HG03342 (cell line): Measurements from ENCODE around the gene ZMYM2.
"Not testable (repeated sequence)": the region's sequence is repeated elsewhere in the genome, so short reads cannot be mapped to it uniquely, and the experiment has no call there.

Experiments used
- ATAC-seq: cut with Tn5 transposase; IDR thresholded peaks from one replicate; pipeline ENCODE4 v1.9.1; 2021; ENCODE audit warnings: mild to moderate bottlenecking, moderate library complexity; ENCODE audit not compliant: unreplicated experiment

The ZMYM2 gene

DNA sequence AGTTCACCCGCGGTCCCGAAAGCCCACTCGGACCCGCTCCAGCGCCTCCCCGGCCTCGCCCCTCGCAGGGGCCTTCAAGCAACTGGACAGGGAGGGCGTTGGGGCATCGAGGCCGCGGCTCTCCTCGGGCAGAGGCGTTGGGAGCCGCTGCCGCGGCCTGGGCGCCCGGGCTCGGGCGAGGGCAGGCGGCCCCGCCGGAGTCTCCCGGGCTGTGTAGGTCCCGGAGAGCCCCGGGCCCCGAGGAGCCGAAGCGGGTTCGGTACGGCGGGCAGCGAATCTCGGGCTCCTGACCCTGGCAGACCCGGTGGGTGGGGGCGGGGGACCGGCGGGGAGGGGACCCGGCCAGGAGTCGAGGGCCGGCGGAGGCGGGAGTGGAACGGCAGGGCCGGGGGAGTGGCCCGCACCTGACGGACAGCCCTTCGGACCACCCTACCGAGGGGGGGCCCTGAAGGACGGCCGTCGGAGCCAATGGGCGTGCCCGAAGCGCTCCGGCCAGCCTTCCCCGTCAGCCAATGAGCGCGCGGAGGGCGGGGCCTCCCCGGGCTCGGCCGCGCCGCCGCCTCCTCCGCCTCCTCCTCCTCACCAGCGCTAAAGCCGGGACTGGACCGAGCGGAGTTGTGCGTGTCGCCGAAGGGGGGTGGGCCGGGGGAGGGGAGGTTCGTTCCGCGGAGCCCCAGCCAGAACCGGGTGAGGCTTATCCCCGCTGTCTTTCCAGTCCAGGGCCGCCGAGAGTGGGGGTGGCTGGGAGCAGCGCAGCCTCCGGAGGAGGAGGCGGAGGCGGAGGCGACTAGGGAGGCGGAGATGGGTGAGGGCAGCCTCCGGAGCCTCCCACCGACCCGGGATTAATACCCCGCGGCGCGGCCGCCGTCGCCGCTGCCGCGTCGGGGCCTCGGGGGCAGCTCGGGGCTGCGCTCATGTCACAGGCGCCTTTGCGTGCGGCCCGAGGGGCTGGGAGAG is at the start of gene ZMYM2:
Gene ZMYM2 (plus strand): TSS at position 573 of the 957 bp plus-strand sequence. CDS start 34,346 bp downstream, outside the sequence.
- peak; percentile 80 for ATAC-seq

DNA sequence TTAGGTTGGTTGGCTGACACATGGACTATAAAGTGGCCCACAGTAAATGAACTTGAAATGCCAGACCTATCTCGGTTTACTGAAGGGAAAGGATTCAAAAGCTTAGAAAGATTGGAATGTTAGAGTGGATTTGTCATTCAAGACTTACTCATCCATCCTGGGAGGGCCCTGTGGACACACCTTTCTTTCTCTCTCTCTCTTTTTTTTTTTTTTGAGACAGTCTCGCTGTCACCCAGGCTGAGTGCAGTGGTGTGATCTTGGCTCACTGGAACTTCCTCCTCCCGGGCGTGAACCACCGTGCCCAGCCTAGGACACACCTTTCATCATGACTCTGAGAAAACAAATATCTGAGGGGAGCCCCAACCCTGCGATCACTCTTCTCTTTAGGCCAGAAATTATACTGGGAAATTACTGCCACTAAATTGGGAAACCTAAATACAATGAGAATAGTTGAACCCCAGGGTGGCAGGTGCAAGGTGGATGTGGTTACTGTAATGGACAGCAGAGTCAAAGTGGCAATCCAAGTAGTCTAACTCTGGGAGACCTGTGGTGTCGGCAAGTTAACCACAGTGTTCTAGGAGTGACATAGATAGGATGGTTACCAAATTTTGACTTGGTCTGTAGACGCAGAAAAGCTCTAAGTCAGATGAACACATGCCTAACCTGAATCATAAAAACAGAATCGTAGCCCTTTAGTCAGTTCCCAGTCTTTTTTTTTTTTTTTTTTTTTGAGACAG is 48.0 kb upstream of the ZMYM2 start:
- no peak for ATAC-seq

DNA sequence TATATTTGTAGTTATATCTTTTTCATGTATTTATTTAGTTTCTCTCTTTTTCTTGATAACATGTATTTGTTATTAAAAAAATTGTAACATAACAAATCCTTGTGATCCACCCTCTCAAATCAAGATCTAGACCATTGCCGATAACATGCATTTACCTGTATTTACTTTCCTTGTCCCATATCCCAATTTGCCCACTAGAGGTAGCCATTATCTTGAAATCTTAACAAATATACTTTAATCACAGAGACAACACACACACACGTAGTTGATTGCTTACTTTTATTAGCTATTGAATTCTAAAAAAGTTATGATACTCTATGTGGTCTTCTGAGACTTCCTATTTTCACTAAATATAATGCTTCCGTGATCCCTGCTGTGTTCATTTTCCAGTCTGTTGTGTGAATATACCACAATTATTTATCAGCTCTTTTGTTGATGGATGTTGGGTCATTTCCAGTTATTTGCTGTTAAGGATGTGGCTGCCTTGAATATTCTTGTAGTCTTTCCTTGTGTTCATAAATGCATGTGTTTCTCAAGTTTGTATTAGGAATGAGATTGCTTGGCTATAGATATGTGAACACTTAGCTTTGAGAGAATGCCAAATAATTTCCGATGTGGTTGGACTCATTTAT is 31.3 kb upstream of the ZMYM2 start:
- no peak for ATAC-seq

DNA sequence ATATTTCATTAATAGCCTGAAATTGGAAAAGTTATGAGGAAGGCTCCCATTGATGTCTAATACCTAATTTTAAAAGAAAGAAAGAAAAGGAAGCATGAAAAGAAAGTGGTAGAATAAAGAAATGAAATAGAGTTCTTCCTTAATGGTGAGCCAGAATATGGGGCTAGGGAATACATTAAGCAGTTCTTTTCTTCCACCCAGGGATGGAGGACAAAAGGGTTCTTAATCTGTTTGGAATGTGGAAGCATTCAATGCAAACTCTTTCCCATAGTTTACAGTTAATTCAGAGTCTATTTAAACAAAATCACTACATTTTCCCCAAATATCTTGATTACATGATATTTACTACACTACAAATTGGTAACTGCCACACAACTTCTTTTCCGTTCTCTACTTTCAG is 18.4 kb upstream of the ZMYM2 start:
- no peak for ATAC-seq

DNA sequence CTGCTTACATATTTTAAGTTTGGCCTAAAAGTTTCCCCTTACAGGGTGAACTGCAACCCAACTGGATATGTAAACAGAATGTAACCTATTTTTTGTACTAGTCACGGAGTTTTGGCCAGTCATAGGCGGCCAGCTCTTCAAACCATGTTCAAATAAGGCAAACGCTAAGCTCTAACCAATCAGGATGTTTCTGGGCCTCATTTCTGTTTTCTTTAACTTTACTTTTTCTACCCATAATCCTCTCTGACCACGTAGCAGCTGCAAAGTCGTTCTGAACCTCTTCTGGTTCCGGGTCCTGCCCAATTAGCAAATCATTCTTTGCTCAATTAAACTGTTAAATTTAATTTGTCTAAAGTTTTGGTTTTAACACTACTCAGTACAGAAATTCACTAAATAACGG is 8.2 kb upstream of the ZMYM2 start:
- no peak for ATAC-seq

DNA sequence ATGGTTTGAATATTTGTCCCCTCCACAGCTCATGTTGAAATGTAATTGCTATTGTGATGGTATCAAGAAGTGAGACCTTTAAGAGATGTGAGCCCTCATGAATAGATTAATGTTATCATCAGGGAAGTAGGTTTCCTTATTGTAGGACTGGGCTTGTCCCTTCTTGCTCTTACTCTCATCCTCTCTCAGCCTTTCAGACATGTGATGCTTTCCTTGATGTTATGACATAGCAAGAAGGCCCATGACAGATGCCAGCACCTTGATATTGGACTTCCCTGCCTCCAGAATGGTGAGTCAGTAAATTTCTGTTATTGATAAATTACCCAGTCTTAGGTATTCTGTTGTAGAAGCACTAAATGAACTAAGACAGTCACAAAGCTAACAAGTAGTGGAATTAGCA is 5.7 kb upstream of the ZMYM2 start:
- no peak for ATAC-seq

DNA sequence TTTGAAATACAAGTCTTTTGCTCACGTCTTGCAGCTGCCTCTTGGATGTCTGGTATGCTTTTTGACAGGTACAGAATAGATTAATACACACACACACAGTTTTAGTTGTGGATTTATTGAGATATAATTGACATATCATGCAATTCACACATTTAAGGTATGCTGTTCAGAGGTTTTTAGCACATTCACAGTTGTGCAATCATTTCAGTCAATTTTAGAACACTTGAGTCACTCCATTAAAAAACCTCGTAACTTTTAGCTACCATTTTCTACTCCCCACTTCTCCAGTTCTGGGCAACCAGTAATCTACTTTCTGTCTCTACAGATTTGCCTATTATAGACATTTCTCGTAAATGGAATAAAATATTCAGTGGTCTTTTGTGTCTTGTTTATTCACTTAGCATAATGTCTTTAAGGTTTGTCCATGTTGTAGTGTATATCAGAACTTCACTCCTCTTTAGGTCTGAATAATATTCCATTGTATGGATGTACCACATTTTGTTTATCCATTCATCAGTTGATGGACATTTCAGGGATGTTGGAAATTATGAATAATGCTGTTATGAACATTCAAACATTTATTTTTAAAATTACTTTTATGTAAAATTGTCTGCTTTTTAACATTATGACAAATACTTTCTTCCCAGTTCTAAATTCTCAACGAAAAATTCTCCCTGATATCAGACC is 2.5 kb upstream of the ZMYM2 start:
- ATAC-seq: no peak

DNA sequence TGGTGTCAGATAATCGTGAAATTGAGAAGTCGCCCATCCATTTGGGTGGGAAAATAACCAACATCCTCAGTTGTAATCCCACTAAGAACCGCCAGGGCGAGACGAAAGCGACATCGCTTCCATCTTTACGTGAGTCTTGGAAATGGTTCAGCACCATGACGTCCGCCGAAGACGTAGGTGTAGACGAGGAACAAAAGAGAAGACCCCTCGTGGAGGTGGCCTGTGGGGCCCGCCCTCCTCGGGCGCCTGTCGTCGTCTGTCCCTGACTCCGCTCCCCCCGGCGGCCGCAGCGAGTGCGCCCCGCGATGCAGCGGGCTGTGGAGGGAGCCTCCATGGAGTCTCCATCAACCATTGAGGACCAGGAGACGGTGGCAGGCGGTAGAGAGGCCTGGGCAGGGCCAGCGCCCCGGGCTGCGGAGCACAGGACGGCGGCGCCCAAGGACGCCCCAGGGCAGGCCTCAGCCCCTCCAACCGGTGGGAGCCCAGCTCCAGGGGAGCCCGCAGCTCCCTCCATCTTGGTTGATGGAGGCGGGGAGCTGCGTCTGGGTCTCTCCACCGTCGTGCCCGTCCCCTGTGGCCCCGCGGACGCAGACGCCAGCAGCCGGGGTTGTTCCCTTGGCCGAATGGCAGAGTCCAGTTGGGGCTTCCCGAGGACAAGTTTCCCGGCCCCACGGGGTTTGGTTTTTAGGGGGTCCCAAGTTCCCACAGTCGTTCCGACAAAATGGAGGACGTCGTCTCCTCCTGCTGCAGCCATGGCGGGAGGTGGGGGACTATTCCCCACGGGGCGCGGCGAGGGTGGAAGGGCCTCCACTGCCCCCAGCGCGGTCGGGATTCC is 990 bp upstream of the ZMYM2 start:
- peak; percentile 28 for ATAC-seq

DNA sequence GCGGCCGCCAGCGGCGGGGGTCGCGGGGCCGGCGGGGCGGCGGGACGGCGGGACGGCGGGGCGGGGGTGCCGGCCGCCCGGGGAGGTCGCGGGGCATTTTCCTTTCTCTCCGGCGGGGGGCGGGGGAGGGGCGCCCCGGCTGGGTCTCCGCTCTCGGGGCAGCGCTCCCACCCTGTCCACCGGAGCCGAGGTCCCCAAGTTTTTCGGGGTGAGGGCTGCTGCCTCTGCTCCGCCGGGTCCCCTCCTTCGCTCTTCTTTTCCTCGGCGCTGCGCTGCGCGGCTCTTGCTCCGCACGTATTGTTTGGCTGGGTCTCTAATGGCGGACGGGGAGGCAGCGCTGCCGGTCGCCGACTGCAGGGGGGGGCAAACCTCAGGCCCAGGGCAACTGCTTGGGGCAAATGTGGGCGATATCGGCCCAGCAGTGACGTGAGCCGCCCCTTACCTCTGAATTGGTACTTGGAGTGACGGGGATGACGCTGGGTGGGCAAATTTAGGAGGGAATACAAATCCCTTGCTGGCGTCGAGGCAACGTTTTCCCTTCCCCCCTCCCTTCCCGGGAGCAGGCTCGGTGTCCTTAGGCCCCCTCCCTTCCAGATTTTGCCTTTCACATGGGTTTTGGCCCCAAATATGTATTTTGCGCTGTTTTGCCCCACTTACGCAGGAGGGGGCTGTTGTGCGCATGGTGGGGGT is 759 bp downstream of the ZMYM2 start:
- ATAC-seq: no peak

DNA sequence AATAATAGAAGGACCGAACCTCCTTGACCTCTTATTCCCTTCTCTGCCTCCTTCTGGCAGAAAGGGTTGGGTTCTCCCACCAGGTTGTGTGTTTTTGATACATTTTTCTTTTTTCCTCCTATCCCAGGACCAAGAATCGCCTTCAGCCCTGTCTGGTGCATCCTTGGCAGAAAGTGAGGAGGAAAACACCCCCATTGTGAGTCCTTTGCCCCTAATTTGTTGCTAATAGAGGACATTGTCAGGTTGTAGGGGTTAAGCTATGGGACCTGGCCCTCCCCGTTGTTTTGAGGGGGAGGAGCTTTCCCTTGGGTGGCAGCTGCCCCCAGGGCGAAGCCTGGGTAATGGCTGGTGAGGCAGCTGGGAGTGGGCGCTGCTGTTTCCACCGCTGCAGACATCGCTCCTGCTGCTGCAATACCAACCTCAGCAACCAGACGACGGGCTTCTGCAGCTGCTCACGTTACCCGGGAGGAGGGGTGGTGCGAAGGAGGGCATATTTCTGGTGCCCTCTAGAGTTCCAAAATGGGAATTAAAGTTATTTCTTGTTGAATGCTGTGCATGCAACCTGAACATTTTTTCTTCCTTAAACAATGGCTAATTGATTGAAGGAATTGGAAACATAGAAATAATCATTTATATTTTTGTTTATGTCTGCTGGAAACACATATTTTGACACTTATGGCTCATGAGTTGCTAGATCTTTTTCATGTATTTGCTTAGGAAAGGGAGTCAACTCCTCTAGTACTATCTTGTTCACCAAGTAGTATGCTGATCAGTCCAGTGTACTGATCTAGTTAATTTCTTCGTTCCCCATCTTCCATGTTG is 1.5 kb downstream of the ZMYM2 start:
- peak; percentile 33 for ATAC-seq

DNA sequence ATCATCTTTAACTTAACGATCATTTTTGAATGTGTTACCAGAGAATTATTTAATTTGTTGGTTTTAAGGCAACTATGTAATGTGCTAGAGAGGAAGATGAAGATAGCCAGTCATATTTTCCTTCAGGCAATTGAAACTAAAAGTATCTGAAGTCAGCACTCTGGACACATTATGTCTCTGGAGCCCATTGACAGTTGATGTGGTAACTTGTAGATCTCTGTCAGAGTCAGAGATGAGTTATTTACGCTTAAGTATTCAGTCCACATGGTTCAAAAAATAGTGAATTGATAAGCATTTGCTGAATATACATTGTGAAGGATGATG is 2.1 kb downstream of the ZMYM2 start:
- ATAC-seq: no peak

DNA sequence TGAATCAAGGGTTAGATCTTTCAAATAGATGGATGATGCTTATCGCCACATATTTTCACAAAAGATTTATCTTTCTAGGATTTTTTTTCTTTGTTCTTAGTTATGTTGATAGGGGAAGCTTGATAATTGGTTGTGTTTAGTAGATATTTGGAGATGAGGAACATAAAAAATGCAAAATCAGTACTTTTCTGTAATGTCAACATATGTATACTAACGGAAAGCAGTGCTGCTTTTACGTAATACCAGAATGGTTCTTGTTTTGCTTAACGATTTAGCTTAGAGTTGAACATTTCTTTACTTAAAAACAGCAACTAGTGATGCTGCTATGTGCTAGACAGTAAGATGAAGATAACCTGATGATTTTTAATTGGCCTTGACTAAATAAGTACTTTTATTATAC is 3.0 kb downstream of the ZMYM2 start:
- ATAC-seq: no peak

DNA sequence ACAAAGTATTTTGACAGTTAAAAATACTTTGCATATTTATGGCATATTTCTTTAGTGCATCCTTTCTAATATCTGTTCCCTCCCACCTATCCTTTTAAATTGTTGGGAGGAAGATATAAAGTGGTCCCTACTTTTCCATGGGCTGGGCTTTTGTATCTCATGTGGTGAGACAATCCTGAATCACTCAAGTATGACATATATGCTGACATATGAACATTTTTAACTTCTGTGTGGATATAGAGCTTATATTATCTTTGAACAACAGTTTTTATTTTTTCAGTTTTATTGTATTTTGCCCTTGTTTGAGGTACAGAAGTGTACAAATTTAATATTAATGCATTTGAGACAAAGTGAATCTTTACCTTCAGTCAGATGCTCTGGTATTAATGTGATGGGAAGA is 3.4 kb downstream of the ZMYM2 start:
- no peak for ATAC-seq

DNA sequence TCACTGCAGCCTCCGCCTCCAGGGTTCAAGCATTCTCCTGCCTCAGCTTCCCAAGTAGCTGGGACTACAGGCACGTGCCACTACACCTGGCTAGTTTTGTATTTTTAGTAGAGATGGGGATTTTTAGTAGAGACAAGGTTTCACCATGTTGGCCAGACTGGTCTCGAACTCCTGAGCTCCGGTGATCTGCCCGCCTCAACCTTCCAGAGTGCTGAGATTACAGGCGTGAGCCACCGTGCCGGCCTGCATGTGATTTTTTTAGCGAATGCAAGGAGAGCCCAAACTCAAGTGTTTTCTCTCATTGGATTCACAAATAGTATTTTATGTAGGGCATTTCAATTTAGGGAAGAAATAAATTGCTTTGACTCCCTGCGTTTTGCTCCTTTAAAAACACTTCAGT is 4.4 kb downstream of the ZMYM2 start:
- ATAC-seq: no peak

DNA sequence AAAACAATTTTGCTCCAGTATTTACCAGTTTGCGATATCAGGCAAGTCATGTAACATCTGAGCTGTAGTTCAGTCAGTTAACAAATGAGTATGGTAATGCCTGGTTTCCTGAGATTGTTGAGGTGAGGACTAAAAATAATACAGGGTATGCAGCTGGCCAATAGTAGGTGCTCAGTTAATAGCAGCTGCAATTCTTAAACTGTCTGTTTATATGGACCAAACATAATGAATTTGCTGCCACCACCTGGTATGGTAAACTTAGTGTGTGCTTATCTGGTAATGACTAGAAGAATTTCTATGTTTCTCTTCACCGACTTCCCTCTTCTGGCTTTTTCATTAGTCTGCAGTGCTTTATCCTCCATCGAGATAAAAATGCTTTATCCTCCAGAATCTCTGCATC is 9.1 kb downstream of the ZMYM2 start:
- ATAC-seq: no peak

DNA sequence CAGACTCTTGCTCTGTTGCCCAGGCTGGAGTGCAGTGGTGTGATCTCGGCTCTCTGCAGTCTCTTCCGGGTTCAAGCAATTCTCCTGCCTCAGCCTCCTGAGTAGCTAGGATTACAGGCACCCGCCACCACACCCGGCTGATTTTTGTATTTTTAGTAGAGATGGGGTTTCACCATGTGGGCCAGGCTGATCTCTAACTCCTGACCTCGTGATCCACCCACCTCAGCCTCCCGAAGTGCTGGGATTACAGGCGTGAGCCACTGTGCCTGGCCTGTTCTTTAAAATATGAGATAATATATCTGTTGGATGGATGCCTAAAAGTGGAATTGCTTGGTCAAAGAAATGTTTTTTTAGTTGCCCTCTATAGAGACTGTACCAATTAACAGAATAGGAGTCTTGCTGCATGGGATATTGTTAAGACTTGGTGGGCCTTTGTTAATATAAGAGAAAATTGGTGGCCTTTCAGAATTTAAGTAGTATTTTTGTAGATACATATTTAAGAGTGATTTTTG is 16.0 kb downstream of the ZMYM2 start:
- ATAC-seq: not testable (repeated sequence)

DNA sequence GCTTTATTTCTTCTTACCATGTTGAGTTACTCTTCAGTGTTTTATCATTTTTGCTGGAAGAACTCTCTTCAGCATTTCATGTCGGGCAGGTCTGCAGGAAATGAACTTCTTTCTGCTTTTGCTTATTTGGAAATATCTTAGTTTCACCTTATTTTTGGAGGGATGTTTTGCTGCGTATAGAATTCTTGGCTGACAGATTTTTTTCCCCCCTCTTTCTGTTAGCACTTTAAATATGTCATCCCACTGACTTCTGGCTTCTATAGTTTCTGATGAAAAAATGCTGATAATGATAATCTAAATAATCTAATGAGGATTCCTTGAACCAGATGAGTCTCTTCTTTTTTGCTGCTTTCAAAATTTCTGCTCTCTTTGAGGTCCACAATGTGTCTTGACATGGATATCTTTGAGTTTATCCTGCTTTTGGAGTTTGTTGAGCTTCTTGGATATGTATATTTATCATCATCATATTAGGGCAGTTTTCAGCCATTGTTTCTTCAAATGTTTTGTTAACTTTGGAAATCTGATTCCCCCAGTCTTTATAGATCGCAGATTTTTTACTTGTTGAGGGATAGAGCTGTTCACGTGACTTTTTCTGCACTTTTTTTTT is 20.4 kb downstream of the ZMYM2 start:
- ATAC-seq: no peak

DNA sequence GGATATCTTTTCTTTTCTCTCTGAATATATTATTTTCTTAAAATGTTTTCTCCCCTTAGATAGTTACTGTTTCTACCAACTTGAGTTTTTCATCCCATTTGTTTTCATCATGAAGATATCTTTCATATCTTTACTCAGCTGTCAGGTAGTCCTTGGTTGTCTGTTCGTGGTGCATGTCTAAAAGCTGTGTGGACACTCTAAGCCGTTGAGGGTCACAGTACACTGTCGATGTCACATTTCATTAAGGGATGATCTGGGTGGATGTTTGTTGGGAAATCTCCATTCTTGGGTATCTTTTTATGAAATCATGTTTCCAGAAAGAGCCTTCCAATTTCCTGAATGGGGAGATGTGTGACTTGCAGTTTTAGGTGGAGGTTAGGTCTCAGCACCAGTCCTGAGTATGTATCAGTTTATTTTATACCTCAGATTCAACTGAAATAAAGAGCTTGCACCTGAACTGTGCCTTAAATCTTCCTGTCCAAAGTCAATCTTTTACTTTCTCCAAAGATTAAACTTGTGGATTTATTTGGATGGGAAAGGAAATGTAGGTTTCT is 23.2 kb downstream of the ZMYM2 start:
- no peak for ATAC-seq
